ENCODE results near the gene ZMYM3.
A peak's percentile ranks its signal among the peaks of the same experiment; 100 is the strongest.

Gene ZMYM3

DNA sequence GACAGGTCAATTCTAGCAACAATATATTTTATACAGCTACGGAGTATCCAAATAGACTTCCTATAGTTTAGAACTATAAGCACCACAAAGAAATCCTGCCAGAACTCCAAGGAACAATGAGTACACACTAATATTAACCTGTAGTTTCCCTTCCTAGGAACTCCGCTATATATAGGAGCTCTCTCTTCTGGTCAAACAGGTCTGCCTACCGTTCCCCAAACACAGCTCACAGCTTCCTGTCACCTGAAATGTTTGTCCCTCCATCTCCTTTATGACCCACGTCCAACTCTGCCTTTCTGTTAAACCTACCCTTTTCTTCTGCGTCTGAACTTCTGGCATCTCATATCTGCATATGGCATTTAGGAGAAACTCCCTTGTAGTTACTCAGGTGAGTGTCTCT lies 41.4 kb downstream of the ZMYM3 start:
- ATAC-seq = no peak

DNA sequence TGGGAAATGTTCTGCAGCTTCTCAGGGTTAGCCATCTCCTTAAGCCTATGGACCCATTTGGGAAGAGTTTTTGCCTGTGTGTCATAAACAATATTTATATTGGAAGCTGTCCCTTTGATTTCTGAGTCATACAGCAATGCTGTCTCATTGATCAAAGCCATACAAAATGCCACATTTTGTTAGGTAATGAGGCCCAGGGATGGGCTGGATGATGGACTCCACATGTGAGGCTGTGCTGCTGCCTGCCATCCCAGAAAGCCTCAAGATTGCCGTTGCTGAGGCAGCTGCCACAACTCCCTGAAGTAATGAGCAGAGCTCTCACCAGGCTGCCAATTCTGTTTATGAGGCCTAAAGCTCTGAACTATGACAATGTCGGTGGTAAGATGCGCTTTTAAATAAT lies 43.1 kb downstream of the ZMYM3 start:
- peak; percentile 68 for ATAC-seq
- TF ChIP-seq TCF4 (CRISPR knock-in tag; IDR thresholded peaks at IDR 0.05; ENCODE audit: borderline replicate concordance) (no peak), GLIS3 (CRISPR knock-in tag; IDR thresholded peaks at IDR 0.05) (no peak), CSDC2 (CRISPR knock-in tag; IDR thresholded peaks at IDR 0.05) (no peak)

More for the DNA sequence above, 41.4 kb downstream of the ZMYM3 start:
- TF ChIP-seq ZFP30 (CRISPR knock-in tag; IDR thresholded peaks at IDR 0.05) (no peak), ARNTL (CRISPR knock-in tag; IDR thresholded peaks at IDR 0.05; ENCODE audit: borderline replicate concordance, low read depth) (no peak), SNAI2 (CRISPR knock-in tag; IDR thresholded peaks at IDR 0.05) (no peak), BACH2 (CRISPR knock-in tag; IDR thresholded peaks at IDR 0.05; ENCODE audit: borderline replicate concordance) (no peak), OSR1 (CRISPR knock-in tag; IDR thresholded peaks at IDR 0.05) (no peak), ZC3H10 (CRISPR knock-in tag; IDR thresholded peaks at IDR 0.05) (no peak), TCF4 (CRISPR knock-in tag; IDR thresholded peaks at IDR 0.05; ENCODE audit: borderline replicate concordance) (no peak), ESRRG (CRISPR knock-in tag; IDR thresholded peaks at IDR 0.05) (no peak), ZNF70 (CRISPR knock-in tag; IDR thresholded peaks at IDR 0.05) (no peak), GLIS3 (CRISPR knock-in tag; IDR thresholded peaks at IDR 0.05) (no peak), ISL1 (CRISPR knock-in tag; IDR thresholded peaks at IDR 0.05) (no peak)
- TF ChIP-seq, protein P1, sequence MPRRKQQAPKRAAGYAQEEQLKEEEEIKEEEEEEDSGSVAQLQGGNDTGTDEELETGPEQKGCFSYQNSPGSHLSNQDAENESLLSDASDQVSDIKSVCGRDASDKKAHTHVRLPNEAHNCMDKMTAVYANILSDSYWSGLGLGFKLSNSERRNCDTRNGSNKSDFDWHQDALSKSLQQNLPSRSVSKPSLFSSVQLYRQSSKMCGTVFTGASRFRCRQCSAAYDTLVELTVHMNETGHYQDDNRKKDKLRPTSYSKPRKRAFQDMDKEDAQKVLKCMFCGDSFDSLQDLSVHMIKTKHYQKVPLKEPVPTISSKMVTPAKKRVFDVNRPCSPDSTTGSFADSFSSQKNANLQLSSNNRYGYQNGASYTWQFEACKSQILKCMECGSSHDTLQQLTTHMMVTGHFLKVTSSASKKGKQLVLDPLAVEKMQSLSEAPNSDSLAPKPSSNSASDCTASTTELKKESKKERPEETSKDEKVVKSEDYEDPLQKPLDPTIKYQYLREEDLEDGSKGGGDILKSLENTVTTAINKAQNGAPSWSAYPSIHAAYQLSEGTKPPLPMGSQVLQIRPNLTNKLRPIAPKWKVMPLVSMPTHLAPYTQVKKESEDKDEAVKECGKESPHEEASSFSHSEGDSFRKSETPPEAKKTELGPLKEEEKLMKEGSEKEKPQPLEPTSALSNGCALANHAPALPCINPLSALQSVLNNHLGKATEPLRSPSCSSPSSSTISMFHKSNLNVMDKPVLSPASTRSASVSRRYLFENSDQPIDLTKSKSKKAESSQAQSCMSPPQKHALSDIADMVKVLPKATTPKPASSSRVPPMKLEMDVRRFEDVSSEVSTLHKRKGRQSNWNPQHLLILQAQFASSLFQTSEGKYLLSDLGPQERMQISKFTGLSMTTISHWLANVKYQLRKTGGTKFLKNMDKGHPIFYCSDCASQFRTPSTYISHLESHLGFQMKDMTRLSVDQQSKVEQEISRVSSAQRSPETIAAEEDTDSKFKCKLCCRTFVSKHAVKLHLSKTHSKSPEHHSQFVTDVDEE (CRISPR knock-in tag; IDR thresholded peaks at IDR 0.05) = no peak
- TF ChIP-seq, protein P2, sequence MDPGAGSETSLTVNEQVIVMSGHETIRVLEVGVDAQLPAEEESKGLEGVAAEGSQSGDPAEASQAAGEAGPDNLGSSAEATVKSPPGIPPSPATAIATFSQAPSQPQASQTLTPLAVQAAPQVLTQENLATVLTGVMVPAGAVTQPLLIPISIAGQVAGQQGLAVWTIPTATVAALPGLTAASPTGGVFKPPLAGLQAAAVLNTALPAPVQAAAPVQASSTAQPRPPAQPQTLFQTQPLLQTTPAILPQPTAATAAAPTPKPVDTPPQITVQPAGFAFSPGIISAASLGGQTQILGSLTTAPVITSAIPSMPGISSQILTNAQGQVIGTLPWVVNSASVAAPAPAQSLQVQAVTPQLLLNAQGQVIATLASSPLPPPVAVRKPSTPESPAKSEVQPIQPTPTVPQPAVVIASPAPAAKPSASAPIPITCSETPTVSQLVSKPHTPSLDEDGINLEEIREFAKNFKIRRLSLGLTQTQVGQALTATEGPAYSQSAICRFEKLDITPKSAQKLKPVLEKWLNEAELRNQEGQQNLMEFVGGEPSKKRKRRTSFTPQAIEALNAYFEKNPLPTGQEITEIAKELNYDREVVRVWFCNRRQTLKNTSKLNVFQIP (CRISPR knock-in tag; IDR thresholded peaks at IDR 0.05; ENCODE audit: borderline replicate concordance, low read depth) = no peak
- TF ChIP-seq, protein P3, sequence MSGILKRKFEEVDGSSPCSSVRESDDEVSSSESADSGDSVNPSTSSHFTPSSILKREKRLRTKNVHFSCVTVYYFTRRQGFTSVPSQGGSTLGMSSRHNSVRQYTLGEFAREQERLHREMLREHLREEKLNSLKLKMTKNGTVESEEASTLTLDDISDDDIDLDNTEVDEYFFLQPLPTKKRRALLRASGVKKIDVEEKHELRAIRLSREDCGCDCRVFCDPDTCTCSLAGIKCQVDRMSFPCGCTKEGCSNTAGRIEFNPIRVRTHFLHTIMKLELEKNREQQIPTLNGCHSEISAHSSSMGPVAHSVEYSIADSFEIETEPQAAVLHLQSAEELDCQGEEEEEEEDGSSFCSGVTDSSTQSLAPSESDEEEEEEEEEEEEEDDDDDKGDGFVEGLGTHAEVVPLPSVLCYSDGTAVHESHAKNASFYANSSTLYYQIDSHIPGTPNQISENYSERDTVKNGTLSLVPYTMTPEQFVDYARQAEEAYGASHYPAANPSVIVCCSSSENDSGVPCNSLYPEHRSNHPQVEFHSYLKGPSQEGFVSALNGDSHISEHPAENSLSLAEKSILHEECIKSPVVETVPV (CRISPR knock-in tag; IDR thresholded peaks at IDR 0.05) = no peak

DNA sequence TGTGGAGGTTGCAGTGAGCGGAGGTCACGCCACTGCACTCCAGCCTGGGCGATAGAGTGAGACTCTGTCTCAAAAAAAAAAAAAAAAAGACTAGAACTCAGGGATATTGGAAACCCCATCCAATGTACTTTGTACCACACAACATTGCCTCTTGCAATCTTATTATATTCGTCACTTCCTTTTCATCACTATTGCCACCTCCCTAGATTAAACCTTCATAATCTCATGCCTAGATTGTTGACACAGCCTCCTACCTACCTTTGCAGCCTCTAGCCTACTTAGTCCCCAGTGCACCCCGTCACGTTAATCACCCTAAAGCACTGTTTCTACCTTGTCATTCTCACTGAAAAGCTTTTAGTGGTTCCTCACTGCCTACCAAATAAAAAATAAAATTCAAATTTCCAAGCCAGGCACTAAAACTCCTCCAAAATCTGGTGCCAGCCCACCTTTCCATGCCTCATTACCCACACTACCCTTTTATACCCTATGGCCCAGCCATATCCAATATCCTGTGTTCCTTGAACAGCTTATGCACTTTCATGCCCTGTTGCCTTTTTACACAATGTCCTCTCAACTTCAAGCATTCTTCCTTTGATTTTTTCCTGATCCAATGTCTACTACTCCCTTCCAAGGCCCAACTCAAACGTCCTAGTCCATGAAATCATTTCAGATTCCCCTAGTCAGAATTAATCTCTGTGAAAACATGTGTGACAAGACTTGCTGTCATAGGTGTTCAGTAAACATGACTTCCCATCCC lies 54.5 kb downstream of the ZMYM3 start:
- TF ChIP-seq GLIS3 (CRISPR knock-in tag; IDR thresholded peaks at IDR 0.05) = no peak
- TF ChIP-seq ZNF8 (CRISPR knock-in tag; IDR thresholded peaks at IDR 0.05) = no peak
- TF ChIP-seq TOX (CRISPR knock-in tag; IDR thresholded peaks at IDR 0.05; ENCODE audit: borderline replicate concordance) = no peak
- TF ChIP-seq SNAI2 (CRISPR knock-in tag; IDR thresholded peaks at IDR 0.05) = no peak
- TF ChIP-seq OSR1 (CRISPR knock-in tag; IDR thresholded peaks at IDR 0.05) = no peak
- TF ChIP-seq CSDC2 (CRISPR knock-in tag; IDR thresholded peaks at IDR 0.05) = no peak
- no peak for TF ChIP-seq PPARA (CRISPR knock-in tag; IDR thresholded peaks at IDR 0.05; ENCODE audit: borderline replicate concordance)
- TF ChIP-seq ZNF70 (CRISPR knock-in tag; IDR thresholded peaks at IDR 0.05) = no peak
- no peak for TF ChIP-seq TCF4 (CRISPR knock-in tag; IDR thresholded peaks at IDR 0.05; ENCODE audit: borderline replicate concordance)
- TF ChIP-seq ZFP30 (CRISPR knock-in tag; IDR thresholded peaks at IDR 0.05) = no peak
- ATAC-seq = no peak

DNA sequence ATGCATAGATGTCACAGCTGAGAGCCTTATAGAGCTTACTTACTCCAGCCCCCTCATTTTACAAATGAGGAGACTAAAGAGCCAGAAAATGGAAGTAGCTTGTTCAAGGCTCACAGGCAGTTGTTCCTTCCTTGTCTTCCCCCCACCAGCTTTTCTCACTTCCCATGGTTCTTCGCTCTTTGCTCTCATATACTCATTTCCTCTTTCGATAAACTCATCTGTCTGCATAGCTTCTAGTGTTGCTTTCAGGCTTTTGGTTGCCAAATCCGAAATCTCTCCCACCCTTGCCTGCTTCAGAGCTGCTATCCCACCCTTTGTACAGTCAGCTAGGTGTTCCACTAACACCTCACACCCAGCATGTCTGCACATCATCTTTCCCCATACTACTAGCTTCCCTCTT lies 55.9 kb downstream of the ZMYM3 start:
- TF ChIP-seq PPARA (CRISPR knock-in tag; IDR thresholded peaks at IDR 0.05; ENCODE audit: borderline replicate concordance) = no peak
- TF ChIP-seq, protein P1 (CRISPR knock-in tag; IDR thresholded peaks at IDR 0.05) = no peak
- no peak for ATAC-seq

All from SK-N-SH treated with all-trans-retinoic acid at 6 μM for 48 hours (cell line).